ENCODE data around the gene FBXL13. TPM values are rescaled to one million over a fixed set of nuclear protein-coding genes. Genes with fewer than 3 reads are reported as not detected.

The FBXL13 gene
- 1 to 10 TPM; 7.2 to 8.9 TPM for total RNA-seq
- 1 to 10 TPM; 2.2 to 2.8 TPM for polyA plus RNA-seq (ENCODE audit: insufficient read length in 2 of 2)
- long read RNA-seq, donor 1, partial matches to known transcripts = 239 of 277 reads
- long read RNA-seq, donor 1, other reads (novel, unspliced or antisense) = 38 of 277 reads
- long read RNA-seq, donor 2 = 0 reads
- long read RNA-seq, donor 3, partial matches to known transcripts = 33 of 41 reads
- long read RNA-seq, donor 3, other reads (novel, unspliced or antisense) = 8 of 41 reads
- long read RNA-seq, donor 4 = 0 reads

GRCh38 chr7:103074519-103075336 is at the start of gene FBXL13, which contains the start of gene ARMC10:
TSS of gene FBXL13 (minus strand) at chr7:103074796.
TSS of gene ARMC10 (plus strand) at chr7:103075140. CDS start at chr7:103075273, 133 bp downstream.
- peaks cover 11% of the 10 kb centered on the region for H3K4me1 ChIP-seq (ENCODE audit: control insufficient read depth, insufficient read depth, low read length)
- WGBS (ENCODE audit: insufficient coverage) = 0% methylated on average over 83 of the region's 83 CpGs
- peak within 1 kb of the TSS; percentile 85 for H3K27ac ChIP-seq (ENCODE audit: low read depth, low read length)
- H3K27me3 ChIP-seq (ENCODE audit: control insufficient read depth, insufficient read depth, low read length) = no peaks in the 10 kb centered on the region
- H3K4me3 ChIP-seq (ENCODE audit: low read depth, low read length) = peak within 1 kb of the TSS; percentile 92
- DNase-seq (ENCODE audit: low read depth in 4 of 6, low spot score in 6 of 6) = peak; percentile 85 to 97 (median 90)
- no peaks in the 10 kb centered on the region for H3K9me3 ChIP-seq (ENCODE audit: control insufficient read depth, insufficient read depth, low read length)
- peaks cover 4% of the 10 kb centered on the region for H3K36me3 ChIP-seq (ENCODE audit: control insufficient read depth, insufficient read depth, low read length)

- WGBS (ENCODE audit: insufficient coverage) = no CpG with 5 or more reads among the region's 3 CpGs
- H3K9me3 ChIP-seq (ENCODE audit: control insufficient read depth, insufficient read depth, low read length) = no peaks in the 10 kb centered on the region
- H3K27me3 ChIP-seq (ENCODE audit: control insufficient read depth, insufficient read depth, low read length) = no peaks in the 10 kb centered on the region
- no peak for DNase-seq (ENCODE audit: low read depth in 4 of 6, low spot score in 6 of 6)
- H3K4me1 ChIP-seq (ENCODE audit: control insufficient read depth, insufficient read depth, low read length) = peaks cover 10% of the 10 kb centered on the region
- no peak overlapping the region for H3K27ac ChIP-seq (ENCODE audit: low read depth, low read length)
- H3K4me3 ChIP-seq (ENCODE audit: low read depth, low read length) = no peak overlapping the region
- H3K36me3 ChIP-seq (ENCODE audit: control insufficient read depth, insufficient read depth, low read length) = peaks cover 2% of the 10 kb centered on the region
Measured at GRCh38 chr7:103123529-103123928, 48.9 kb upstream of the FBXL13 start.

DNA sequence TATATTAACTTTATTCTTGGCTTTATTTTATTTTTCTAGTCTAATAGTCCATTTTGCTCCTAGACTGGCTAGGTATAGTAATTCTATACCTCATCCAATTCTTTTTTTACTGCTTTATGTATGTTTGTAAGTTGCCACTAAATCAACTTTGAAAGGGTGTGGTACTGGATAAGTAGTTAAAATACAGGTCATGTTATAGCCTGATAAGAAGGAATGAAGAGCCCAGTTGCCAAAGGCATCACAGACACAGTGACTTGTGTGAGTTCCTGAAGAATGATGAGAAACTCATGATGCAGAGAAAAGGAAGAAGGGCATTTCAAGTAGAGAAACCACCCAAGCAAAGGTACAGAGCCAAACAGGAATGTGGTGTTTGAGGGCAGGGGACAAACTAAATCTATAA is 47.0 kb upstream of the FBXL13 start:
- H3K4me1 ChIP-seq (ENCODE audit: control insufficient read depth, insufficient read depth, low read length) = peaks cover 8% of the 10 kb centered on the region
- no peak overlapping the region for H3K27ac ChIP-seq (ENCODE audit: low read depth, low read length)
- DNase-seq (ENCODE audit: low read depth in 4 of 6, low spot score in 6 of 6) = no peak
- peaks cover 2% of the 10 kb centered on the region for H3K36me3 ChIP-seq (ENCODE audit: control insufficient read depth, insufficient read depth, low read length)
- no peak overlapping the region for H3K4me3 ChIP-seq (ENCODE audit: low read depth, low read length)
- H3K27me3 ChIP-seq (ENCODE audit: control insufficient read depth, insufficient read depth, low read length) = no peaks in the 10 kb centered on the region
- H3K9me3 ChIP-seq (ENCODE audit: control insufficient read depth, insufficient read depth, low read length) = no peaks in the 10 kb centered on the region

DNA sequence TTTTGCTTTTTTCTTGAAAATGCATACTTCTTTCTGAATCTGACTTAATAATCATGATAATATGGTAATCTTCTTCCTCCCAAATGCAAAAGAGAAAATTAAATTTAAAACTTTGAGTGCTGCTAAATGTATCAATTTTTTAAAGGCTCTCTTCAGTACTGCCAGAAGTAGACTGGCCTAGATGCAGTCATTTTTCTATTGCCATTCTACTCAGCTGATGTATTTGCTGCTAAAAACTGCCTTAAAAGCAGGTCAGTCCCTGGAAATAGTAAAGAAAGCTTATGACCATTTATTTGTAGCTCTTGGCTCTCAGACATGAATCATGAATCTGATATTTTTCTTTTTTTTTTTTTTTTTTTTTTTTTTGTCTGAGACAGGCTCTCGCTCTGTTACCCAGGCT is 45.8 kb upstream of the FBXL13 start:
- peak in 1 of 6 donors; percentile 30 for DNase-seq (ENCODE audit: low read depth in 4 of 6, low spot score in 6 of 6)
- WGBS (ENCODE audit: insufficient coverage) = no CpG with 5 or more reads among the region's 1 CpG
- Histone ChIP-seq H3K4me1 (ENCODE audit: control insufficient read depth, insufficient read depth, low read length) (peaks cover 8% of the 10 kb centered on the region), H3K4me3 (ENCODE audit: low read depth, low read length) (no peak overlapping the region), H3K27ac (ENCODE audit: low read depth, low read length) (no peak overlapping the region), H3K9me3 (ENCODE audit: control insufficient read depth, insufficient read depth, low read length) (no peaks in the 10 kb centered on the region), H3K36me3 (ENCODE audit: control insufficient read depth, insufficient read depth, low read length) (no peaks in the 10 kb centered on the region), H3K27me3 (ENCODE audit: control insufficient read depth, insufficient read depth, low read length) (no peaks in the 10 kb centered on the region)

- WGBS (ENCODE audit: insufficient coverage) = 93% methylated on average over 6 of the region's 11 CpGs
- H3K36me3 ChIP-seq (ENCODE audit: control insufficient read depth, insufficient read depth, low read length) = no peaks in the 10 kb centered on the region
- peaks cover 8% of the 10 kb centered on the region for H3K4me1 ChIP-seq (ENCODE audit: control insufficient read depth, insufficient read depth, low read length)
- peak in 1 of 6 donors; percentile 11 for DNase-seq (ENCODE audit: low read depth in 4 of 6, low spot score in 6 of 6)
- H3K9me3 ChIP-seq (ENCODE audit: control insufficient read depth, insufficient read depth, low read length) = no peaks in the 10 kb centered on the region
- no peak overlapping the region for H3K4me3 ChIP-seq (ENCODE audit: low read depth, low read length)
- H3K27me3 ChIP-seq (ENCODE audit: control insufficient read depth, insufficient read depth, low read length) = no peaks in the 10 kb centered on the region
- no peak overlapping the region for H3K27ac ChIP-seq (ENCODE audit: low read depth, low read length)
Measured at GRCh38 chr7:103119791-103120291, 45.2 kb upstream of the FBXL13 start.

DNA sequence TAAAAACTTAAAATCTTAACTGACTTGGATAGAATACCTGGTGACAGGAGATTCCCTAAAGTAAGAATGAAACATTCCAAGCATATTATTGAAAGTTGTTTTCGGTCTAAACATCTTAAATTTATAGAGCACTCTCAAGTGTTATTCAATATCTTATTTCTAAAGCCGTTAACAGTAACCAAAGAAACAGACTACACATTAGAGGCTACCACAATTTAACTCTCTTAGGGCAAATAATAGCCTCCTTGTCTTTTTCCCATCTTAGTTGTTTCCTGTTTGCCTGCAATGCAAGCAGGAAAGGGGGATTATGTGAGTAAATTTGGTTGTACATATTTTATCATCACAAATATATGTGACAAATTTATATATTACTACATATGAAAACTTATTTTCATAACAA is 42.9 kb upstream of the FBXL13 start:
- Histone ChIP-seq H3K27me3 (ENCODE audit: control insufficient read depth, insufficient read depth, low read length) (no peaks in the 10 kb centered on the region), H3K4me1 (ENCODE audit: control insufficient read depth, insufficient read depth, low read length) (peaks cover 8% of the 10 kb centered on the region), H3K9me3 (ENCODE audit: control insufficient read depth, insufficient read depth, low read length) (no peaks in the 10 kb centered on the region), H3K36me3 (ENCODE audit: control insufficient read depth, insufficient read depth, low read length) (peaks cover 6% of the 10 kb centered on the region), H3K4me3 (ENCODE audit: low read depth, low read length) (no peak overlapping the region), H3K27ac (ENCODE audit: low read depth, low read length) (peak overlapping the region; percentile 72)
- DNase-seq (ENCODE audit: low read depth in 4 of 6, low spot score in 6 of 6) = no peak
- no CpG with 5 or more reads among the region's 2 CpGs for WGBS (ENCODE audit: insufficient coverage)

DNA sequence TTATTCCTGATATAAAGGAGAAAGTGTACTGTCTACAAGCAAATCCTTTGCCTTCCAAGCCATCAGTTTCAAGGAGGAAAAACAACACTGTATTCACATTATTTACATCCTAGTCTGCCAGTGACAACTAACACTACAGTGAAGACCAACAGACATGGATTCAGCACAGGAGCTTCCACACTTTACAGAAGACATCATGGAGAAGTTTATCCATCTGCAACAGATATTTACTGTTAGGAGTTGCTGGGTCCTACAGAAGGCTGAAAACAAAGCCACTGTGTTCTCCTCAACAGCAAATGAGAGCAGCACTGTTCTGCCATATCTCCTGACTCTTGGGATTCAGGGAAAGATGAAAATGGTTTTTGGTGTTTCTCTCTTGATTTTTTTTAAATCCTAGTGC is 42.4 kb upstream of the FBXL13 start:
- H3K36me3 ChIP-seq (ENCODE audit: control insufficient read depth, insufficient read depth, low read length) = peaks cover 6% of the 10 kb centered on the region
- H3K4me1 ChIP-seq (ENCODE audit: control insufficient read depth, insufficient read depth, low read length) = peaks cover 8% of the 10 kb centered on the region

GRCh38 chr7:103116511-103116910 is 41.9 kb upstream of the FBXL13 start:
- Histone ChIP-seq H3K4me3 (ENCODE audit: low read depth, low read length) (no peak overlapping the region), H3K27me3 (ENCODE audit: control insufficient read depth, insufficient read depth, low read length) (no peaks in the 10 kb centered on the region), H3K27ac (ENCODE audit: low read depth, low read length) (peak overlapping the region; percentile 72), H3K36me3 (ENCODE audit: control insufficient read depth, insufficient read depth, low read length) (peaks cover 6% of the 10 kb centered on the region), H3K9me3 (ENCODE audit: control insufficient read depth, insufficient read depth, low read length) (no peaks in the 10 kb centered on the region), H3K4me1 (ENCODE audit: control insufficient read depth, insufficient read depth, low read length) (peaks cover 8% of the 10 kb centered on the region)
- no peak for DNase-seq (ENCODE audit: low read depth in 4 of 6, low spot score in 6 of 6)
- WGBS (ENCODE audit: insufficient coverage) = no CpG with 5 or more reads among the region's 1 CpG

More for the DNA sequence above, 42.4 kb upstream of the FBXL13 start:
- Histone ChIP-seq H3K9me3 (ENCODE audit: control insufficient read depth, insufficient read depth, low read length) (no peaks in the 10 kb centered on the region), H3K27me3 (ENCODE audit: control insufficient read depth, insufficient read depth, low read length) (no peaks in the 10 kb centered on the region), H3K4me3 (ENCODE audit: low read depth, low read length) (no peak overlapping the region), H3K27ac (ENCODE audit: low read depth, low read length) (peak overlapping the region; percentile 72)
- DNase-seq (ENCODE audit: low read depth in 4 of 6, low spot score in 6 of 6) = peak in 2 of 6 donors; percentile 35 to 59

GRCh38 chr7:103115771-103116170 is 41.2 kb upstream of the FBXL13 start:
- no peak overlapping the region for H3K27ac ChIP-seq (ENCODE audit: low read depth, low read length)
- H3K9me3 ChIP-seq (ENCODE audit: control insufficient read depth, insufficient read depth, low read length) = no peaks in the 10 kb centered on the region
- H3K36me3 ChIP-seq (ENCODE audit: control insufficient read depth, insufficient read depth, low read length) = peaks cover 6% of the 10 kb centered on the region
- WGBS (ENCODE audit: insufficient coverage) = 94% methylated on average over 4 of the region's 4 CpGs
- no peak for DNase-seq (ENCODE audit: low read depth in 4 of 6, low spot score in 6 of 6)
- no peaks in the 10 kb centered on the region for H3K27me3 ChIP-seq (ENCODE audit: control insufficient read depth, insufficient read depth, low read length)
- H3K4me1 ChIP-seq (ENCODE audit: control insufficient read depth, insufficient read depth, low read length) = peaks cover 8% of the 10 kb centered on the region
- no peak overlapping the region for H3K4me3 ChIP-seq (ENCODE audit: low read depth, low read length)

All from spinal cord (tissue), 10 donors.